K562 (cell line): ENCODE results near the gene PPIH. TPM values are rescaled to one million over a fixed set of nuclear protein-coding genes. Genes with fewer than 3 reads are reported as not detected.

Experiments
- CREM ChIP-seq: IDR thresholded peaks from 2 replicates; pipeline ENCODE4 v1.6.1; 2014; ENCODE audit warnings: antibody characterized with exemption, low read depth
- ERF ChIP-seq: fragments of 450-650 bp; formaldehyde crosslinking; IDR thresholded peaks from 2 replicates; pipeline ENCODE4 v1.4.0; 2020; ENCODE audit warnings: mild to moderate bottlenecking, mixed read lengths
- ETV1 ChIP-seq: fragments of 450-650 bp; conservative IDR thresholded peaks from 2 replicates; pipeline ENCODE4 v1.6.1; 2016; ENCODE audit warnings: missing genetic modification characterization, control low read depth, low read depth, missing compliant biosample characterization
- PHTF2 ChIP-seq: fragments of 250-450 bp; sonication (Bioruptor Pico); IDR thresholded peaks from 2 replicates; pipeline ENCODE4 v1.5.0; 2021; ENCODE audit warnings: mild to moderate bottlenecking
- POLR2G ChIP-seq: fragments of 200-400 bp; formaldehyde crosslinking; IDR thresholded peaks from 2 replicates; pipeline ENCODE4 v1.6.1; 2017; ENCODE audit warnings: low read depth, mild to moderate bottlenecking, antibody characterized with exemption, low read length, moderate library complexity
- SMAD4 ChIP-seq: fragments of 250-450 bp; sonication (Bioruptor Pico); conservative IDR thresholded peaks from 2 replicates; pipeline ENCODE4 v1.8.0; 2021; ENCODE audit warnings: inconsistent platforms, mild to moderate bottlenecking, moderate library complexity
- SMARCB1 ChIP-seq: IDR thresholded peaks from 2 replicates; pipeline ENCODE4 v1.6.1; 2011; ENCODE audit warnings: improper control_type of control experiment, low read depth; ENCODE audit not compliant: insufficient read length
- ZBTB7A ChIP-seq: IDR thresholded peaks from 2 replicates; pipeline ENCODE4 v1.6.1; 2011; ENCODE audit warnings: low read depth, mild to moderate bottlenecking, low read length, moderate library complexity, borderline replicate concordance; ENCODE audit not compliant: control insufficient read depth
- ZNF212 ChIP-seq: fragments of 450-650 bp; formaldehyde crosslinking; IDR thresholded peaks from 2 replicates; pipeline ENCODE4 v1.4.0; 2020; ENCODE audit warnings: mild to moderate bottlenecking
- ZNF23 ChIP-seq: fragments of 250-450 bp; sonication (Bioruptor Pico); IDR thresholded peaks from 2 replicates; pipeline ENCODE4 v1.4.0; 2020; ENCODE audit warnings: mild to moderate bottlenecking
- ZNF77 ChIP-seq: fragments of 250-450 bp; sonication (Bioruptor Pico); IDR thresholded peaks from 2 replicates; pipeline ENCODE4 v1.5.0; 2020
- polyA plus RNA-seq, 8 experiments: library from polyadenylated mRNA; depleted of rRNA in 4 of 8; stranded (reverse) in 5 of 8; unstranded in 3 of 8; fragments of >200 nt; fragmentation: Nextera tagmentation in 2 of 8; fragmentation: Illumina TruSeq in 1 of 8; extraction: Ambion mirVana in 2 of 8; extraction: Trizol in 1 of 8; gene quantifications; 2 replicates each; pipeline versions ENCODE4 v1.2.1 to v1.2.3, GENCODE V29; 2011 to 2014; ENCODE audit warnings: inconsistent platforms in 1 of 8, missing spikeins in 1 of 8
- total RNA-seq, 7 experiments: library from RNA; depleted of rRNA in 6 of 7; stranded (reverse); fragments of >200 nt in 6 of 7; fragmentation: Illumina TruSeq in 2 of 7; extraction: Trizol in 2 of 7; gene quantifications; 2 replicates each; pipeline versions ENCODE4 v1.2.1 to v1.2.3, GENCODE V29; 2011 to 2021; ENCODE audit warnings: low replicate concordance in 1 of 7
- TF ChIP-seq, protein P1 (sequence below), 2 experiments: fragments of 450-650 bp; formaldehyde crosslinking in 1 of 2; IDR thresholded peaks; 2 replicates each; pipeline versions ENCODE4 v1.4.0 to v1.6.1; 2014 to 2020; ENCODE audit warnings: mild to moderate bottlenecking in 2 of 2, borderline replicate concordance in 1 of 2, low read depth in 1 of 2
- TF ChIP-seq, protein P2 (sequence below), 3 experiments: IDR thresholded peaks in 2 of 3; conservative IDR thresholded peaks in 1 of 3; 2 replicates each; pipeline ENCODE4 v1.5.1; 2011 to 2012; ENCODE audit warnings: low read length in 3 of 3, mild to moderate bottlenecking in 3 of 3, control low read depth in 2 of 3, improper control_type of control experiment in 1 of 3, inconsistent platforms in 1 of 3, low read depth in 1 of 3, mixed read lengths in 1 of 3, moderate library complexity in 1 of 3; ENCODE audit not compliant: insufficient read depth in 2 of 3
- TF ChIP-seq, protein P3 (sequence below): fragments of 250-450 bp; sonication (Bioruptor Pico); IDR thresholded peaks from 2 replicates; pipeline ENCODE4 v1.8.0; 2021; ENCODE audit warnings: moderate library complexity, mild to moderate bottlenecking, inconsistent platforms

The PPIH gene
- total and polyA plus RNA-seq, 9 of the 15 experiments (the other 6 are each of a cell fraction or from before 2014, with no cell fraction given), result 197 to 470 (median 277) TPM

DNA sequence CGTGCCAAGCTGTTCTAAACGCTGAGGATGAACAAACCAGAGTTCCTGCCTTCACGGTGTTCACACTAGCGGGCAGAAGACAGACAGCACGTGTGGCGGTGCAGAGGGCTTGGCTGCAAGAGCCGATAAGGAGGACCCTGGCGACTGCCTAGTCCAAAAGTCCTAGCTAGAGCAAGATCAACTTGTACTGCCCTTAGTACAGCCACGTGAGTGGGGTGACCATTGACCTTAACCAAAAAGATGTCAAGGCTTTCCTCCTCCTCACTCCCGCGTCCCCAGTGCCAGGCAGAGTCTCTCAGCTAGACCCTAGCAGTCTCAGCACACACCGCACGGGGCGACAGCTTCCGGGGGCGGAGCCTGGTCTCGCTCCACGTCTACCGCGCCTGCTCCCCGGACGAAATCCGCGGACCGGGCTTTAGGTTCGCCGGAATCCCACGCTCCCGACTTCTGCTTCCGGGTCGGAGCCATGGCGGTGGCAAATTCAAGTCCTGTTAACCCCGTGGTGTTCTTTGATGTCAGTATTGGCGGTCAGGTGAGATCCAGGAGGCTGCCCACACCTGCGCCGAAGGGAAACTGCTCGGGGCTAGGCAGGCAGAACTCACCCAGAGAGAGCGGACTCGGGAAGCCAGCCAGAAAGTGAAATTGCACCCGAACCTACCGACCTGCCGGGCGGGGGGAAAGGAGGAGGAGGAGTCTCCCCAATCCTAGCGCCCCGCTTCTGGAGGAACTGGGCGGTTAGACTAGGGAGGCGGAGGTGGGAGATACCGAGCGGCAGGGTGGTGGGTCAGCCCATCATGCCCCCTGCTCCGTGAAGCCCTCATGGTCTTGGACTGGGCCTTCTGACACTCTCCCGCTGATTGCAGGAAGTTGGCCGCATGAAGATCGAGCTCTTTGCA lies at the start of gene PPIH (continued):
- TF ChIP-seq, protein P1, sequence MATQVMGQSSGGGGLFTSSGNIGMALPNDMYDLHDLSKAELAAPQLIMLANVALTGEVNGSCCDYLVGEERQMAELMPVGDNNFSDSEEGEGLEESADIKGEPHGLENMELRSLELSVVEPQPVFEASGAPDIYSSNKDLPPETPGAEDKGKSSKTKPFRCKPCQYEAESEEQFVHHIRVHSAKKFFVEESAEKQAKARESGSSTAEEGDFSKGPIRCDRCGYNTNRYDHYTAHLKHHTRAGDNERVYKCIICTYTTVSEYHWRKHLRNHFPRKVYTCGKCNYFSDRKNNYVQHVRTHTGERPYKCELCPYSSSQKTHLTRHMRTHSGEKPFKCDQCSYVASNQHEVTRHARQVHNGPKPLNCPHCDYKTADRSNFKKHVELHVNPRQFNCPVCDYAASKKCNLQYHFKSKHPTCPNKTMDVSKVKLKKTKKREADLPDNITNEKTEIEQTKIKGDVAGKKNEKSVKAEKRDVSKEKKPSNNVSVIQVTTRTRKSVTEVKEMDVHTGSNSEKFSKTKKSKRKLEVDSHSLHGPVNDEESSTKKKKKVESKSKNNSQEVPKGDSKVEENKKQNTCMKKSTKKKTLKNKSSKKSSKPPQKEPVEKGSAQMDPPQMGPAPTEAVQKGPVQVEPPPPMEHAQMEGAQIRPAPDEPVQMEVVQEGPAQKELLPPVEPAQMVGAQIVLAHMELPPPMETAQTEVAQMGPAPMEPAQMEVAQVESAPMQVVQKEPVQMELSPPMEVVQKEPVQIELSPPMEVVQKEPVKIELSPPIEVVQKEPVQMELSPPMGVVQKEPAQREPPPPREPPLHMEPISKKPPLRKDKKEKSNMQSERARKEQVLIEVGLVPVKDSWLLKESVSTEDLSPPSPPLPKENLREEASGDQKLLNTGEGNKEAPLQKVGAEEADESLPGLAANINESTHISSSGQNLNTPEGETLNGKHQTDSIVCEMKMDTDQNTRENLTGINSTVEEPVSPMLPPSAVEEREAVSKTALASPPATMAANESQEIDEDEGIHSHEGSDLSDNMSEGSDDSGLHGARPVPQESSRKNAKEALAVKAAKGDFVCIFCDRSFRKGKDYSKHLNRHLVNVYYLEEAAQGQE (IDR thresholded peaks at IDR 0.05; ENCODE audit: borderline replicate concordance), result no peak
- TF ChIP-seq, protein P1 (CRISPR knock-in tag; IDR thresholded peaks at IDR 0.05; ENCODE audit: low read depth), result peak; percentile 54; the same call in 1 of the 2 replicates
- TF ChIP-seq, protein P2, sequence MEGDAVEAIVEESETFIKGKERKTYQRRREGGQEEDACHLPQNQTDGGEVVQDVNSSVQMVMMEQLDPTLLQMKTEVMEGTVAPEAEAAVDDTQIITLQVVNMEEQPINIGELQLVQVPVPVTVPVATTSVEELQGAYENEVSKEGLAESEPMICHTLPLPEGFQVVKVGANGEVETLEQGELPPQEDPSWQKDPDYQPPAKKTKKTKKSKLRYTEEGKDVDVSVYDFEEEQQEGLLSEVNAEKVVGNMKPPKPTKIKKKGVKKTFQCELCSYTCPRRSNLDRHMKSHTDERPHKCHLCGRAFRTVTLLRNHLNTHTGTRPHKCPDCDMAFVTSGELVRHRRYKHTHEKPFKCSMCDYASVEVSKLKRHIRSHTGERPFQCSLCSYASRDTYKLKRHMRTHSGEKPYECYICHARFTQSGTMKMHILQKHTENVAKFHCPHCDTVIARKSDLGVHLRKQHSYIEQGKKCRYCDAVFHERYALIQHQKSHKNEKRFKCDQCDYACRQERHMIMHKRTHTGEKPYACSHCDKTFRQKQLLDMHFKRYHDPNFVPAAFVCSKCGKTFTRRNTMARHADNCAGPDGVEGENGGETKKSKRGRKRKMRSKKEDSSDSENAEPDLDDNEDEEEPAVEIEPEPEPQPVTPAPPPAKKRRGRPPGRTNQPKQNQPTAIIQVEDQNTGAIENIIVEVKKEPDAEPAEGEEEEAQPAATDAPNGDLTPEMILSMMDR (IDR thresholded peaks at IDR 0.05 in 2 of 3, conservative IDR thresholded peaks at IDR 0.05 in 1 of 3; ENCODE audit: insufficient read depth in 2 of 3, low read depth in 1 of 3, low read length in 3 of 3), result peak in 2 of 3 experiments; percentile 34 to 54; a peak in 4 of 6 replicates
- TF ChIP-seq PHTF2 (no peak), SMAD4 (CRISPR knock-in tag) (peak; percentile 91), ZNF212 (CRISPR knock-in tag) (no peak), POLR2G (peak; percentile 99), ZBTB7A (no peak; the same call in 1 of the 2 replicates), ETV1 (tag) (peak; percentile 90), ZNF77 (no peak), SMARCB1 (no peak), ERF (CRISPR knock-in tag) (peak; percentile 77; the same call in 1 of the 2 replicates), ZNF23 (CRISPR knock-in tag) (no peak), CREM (peak; percentile 89)
- TF ChIP-seq, protein P3, sequence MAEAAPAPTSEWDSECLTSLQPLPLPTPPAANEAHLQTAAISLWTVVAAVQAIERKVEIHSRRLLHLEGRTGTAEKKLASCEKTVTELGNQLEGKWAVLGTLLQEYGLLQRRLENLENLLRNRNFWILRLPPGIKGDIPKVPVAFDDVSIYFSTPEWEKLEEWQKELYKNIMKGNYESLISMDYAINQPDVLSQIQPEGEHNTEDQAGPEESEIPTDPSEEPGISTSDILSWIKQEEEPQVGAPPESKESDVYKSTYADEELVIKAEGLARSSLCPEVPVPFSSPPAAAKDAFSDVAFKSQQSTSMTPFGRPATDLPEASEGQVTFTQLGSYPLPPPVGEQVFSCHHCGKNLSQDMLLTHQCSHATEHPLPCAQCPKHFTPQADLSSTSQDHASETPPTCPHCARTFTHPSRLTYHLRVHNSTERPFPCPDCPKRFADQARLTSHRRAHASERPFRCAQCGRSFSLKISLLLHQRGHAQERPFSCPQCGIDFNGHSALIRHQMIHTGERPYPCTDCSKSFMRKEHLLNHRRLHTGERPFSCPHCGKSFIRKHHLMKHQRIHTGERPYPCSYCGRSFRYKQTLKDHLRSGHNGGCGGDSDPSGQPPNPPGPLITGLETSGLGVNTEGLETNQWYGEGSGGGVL, result no peak
